HL-60 (cell line): ENCODE results near the gene ZSWIM8.

Experiments
- POLR2AphosphoS5 ChIP-seq: IDR thresholded peaks from 2 replicates; pipeline ENCODE4 v1.6.1; 2012; ENCODE audit warnings: low read depth
- REST ChIP-seq: IDR thresholded peaks from 2 replicates; pipeline ENCODE4 v1.6.1; 2012; ENCODE audit warnings: low read depth; ENCODE audit not compliant: insufficient replicate concordance
- SPI1 ChIP-seq: IDR thresholded peaks from 2 replicates; pipeline ENCODE4 v1.6.1; 2012; ENCODE audit warnings: low read depth, mild to moderate bottlenecking, borderline replicate concordance
- TF ChIP-seq, protein P1 (sequence below): IDR thresholded peaks from one replicate; pipeline ENCODE4 v1.5.1; 2011; ENCODE audit warnings: low read length, control low read depth, inconsistent platforms; ENCODE audit not compliant: insufficient read depth

- TF ChIP-seq, protein P1, sequence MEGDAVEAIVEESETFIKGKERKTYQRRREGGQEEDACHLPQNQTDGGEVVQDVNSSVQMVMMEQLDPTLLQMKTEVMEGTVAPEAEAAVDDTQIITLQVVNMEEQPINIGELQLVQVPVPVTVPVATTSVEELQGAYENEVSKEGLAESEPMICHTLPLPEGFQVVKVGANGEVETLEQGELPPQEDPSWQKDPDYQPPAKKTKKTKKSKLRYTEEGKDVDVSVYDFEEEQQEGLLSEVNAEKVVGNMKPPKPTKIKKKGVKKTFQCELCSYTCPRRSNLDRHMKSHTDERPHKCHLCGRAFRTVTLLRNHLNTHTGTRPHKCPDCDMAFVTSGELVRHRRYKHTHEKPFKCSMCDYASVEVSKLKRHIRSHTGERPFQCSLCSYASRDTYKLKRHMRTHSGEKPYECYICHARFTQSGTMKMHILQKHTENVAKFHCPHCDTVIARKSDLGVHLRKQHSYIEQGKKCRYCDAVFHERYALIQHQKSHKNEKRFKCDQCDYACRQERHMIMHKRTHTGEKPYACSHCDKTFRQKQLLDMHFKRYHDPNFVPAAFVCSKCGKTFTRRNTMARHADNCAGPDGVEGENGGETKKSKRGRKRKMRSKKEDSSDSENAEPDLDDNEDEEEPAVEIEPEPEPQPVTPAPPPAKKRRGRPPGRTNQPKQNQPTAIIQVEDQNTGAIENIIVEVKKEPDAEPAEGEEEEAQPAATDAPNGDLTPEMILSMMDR: no peak
- peak; percentile 77 for TF ChIP-seq REST
- no peak for TF ChIP-seq SPI1
- peak; percentile 88 for TF ChIP-seq POLR2AphosphoS5
Observed at GRCh38 chr10:73743905-73744663, 41.3 kb upstream of the ZSWIM8 start, which contains the start of gene SEC24C.
